SU-DHL-6 (cell line): ENCODE results near the gene PCP4L1.

Source experiments
- CTCF ChIP-seq: fragments of 200-600 bp; sonication (generic); IDR thresholded peaks from one replicate; pipeline ENCODE4 v1.5.1; 2017; ENCODE audit warnings: antibody characterized with exemption, mild to moderate bottlenecking, low read length, moderate library complexity; ENCODE audit not compliant: insufficient read depth, poor library complexity, severe bottlenecking
- EZH2phosphoT487 ChIP-seq: fragments of 200-600 bp; sonication (generic), shearing (Covaris generic); conservative IDR thresholded peaks from 2 replicates; pipeline ENCODE4 v1.6.1; 2018; ENCODE audit warnings: mild to moderate bottlenecking, antibody characterized with exemption, low read length, moderate library complexity, mixed read lengths

- TF ChIP-seq CTCF (no peak), EZH2phosphoT487 (no peak)
Observed at GRCh38 chr1:161333166-161333565, 74.6 kb downstream of the PCP4L1 start.
